Neural progenitor cell (in vitro differentiated cells): ENCODE measurements around the gene ODC1.

Source experiments
- EZH2 ChIP-seq: fragments of 200-600 bp; sonication (generic); IDR thresholded peaks from 2 replicates; pipeline ENCODE4 v1.6.1; 2017; ENCODE audit warnings: antibody characterized with exemption, mild to moderate bottlenecking, moderate library complexity
- EZH2phosphoT487 ChIP-seq: fragments of 200-600 bp; sonication (generic); IDR thresholded peaks from 2 replicates; pipeline ENCODE4 v1.6.1; 2017; ENCODE audit warnings: antibody characterized with exemption
- TF ChIP-seq, protein P1 (sequence below): fragments of 200-600 bp; sonication (generic); IDR thresholded peaks from 2 replicates; pipeline ENCODE4 v1.5.1; 2017; ENCODE audit warnings: antibody characterized with exemption, mild to moderate bottlenecking

DNA sequence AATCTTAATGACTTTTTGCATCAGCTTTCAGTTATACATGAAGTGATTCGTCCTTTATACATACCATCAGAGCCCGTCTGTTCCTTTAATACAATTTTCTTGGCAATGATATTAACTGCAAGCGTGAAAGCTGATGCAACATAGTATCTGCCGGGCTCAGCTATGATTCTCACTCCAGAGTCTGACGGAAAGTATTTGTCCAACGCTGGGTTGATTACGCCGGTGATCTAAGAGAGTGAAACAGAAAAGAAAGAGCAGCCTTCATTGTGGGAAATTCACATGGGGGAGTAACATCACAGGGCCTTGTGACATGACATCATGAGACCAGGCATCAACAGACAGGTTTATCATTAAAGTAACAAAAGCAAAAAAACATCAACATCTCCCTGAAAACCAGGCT, 6.2 kb downstream of the ODC1 start:
- TF ChIP-seq, protein P1, sequence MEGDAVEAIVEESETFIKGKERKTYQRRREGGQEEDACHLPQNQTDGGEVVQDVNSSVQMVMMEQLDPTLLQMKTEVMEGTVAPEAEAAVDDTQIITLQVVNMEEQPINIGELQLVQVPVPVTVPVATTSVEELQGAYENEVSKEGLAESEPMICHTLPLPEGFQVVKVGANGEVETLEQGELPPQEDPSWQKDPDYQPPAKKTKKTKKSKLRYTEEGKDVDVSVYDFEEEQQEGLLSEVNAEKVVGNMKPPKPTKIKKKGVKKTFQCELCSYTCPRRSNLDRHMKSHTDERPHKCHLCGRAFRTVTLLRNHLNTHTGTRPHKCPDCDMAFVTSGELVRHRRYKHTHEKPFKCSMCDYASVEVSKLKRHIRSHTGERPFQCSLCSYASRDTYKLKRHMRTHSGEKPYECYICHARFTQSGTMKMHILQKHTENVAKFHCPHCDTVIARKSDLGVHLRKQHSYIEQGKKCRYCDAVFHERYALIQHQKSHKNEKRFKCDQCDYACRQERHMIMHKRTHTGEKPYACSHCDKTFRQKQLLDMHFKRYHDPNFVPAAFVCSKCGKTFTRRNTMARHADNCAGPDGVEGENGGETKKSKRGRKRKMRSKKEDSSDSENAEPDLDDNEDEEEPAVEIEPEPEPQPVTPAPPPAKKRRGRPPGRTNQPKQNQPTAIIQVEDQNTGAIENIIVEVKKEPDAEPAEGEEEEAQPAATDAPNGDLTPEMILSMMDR, result no peak
- no peak for TF ChIP-seq EZH2phosphoT487
- TF ChIP-seq EZH2, result no peak
